RWPE1 (cell line): ENCODE data around the gene CERS6.
A peak's percentile ranks its signal among the peaks of the same experiment; 100 is the strongest.

Source experiments
- CTCF ChIA-PET: fragments of 350-600 bp; sonication (Branson Sonifier 250); formaldehyde crosslinking; extraction: SDS; loops from one replicate; lab custom pipeline; 2021; lab: Yijun Ruan, JAX
- POLR2A ChIA-PET: fragments of 400-600 bp; formaldehyde crosslinking; extraction: SDS; loops from one replicate; lab custom pipeline; 2020; ENCODE audit warnings: antibody characterized with exemption; ENCODE audit not compliant: low non-redundant PET; lab: Yijun Ruan, JAX
- DNase-seq: peaks from one replicate; pipeline ENCODE4 v3.0.0; 2012; ENCODE audit warnings: low spot score
- H3K27ac ChIP-seq: fragments of 450-650 bp; 2 replicates; pipeline ENCODE4 v1.5.1; 2017
- CTCF ChIP-seq: fragments of 450-650 bp; conservative IDR thresholded peaks from 2 replicates; pipeline ENCODE4 v1.5.1; 2017; ENCODE audit warnings: low read depth, mild to moderate bottlenecking

Gene CERS6

DNA sequence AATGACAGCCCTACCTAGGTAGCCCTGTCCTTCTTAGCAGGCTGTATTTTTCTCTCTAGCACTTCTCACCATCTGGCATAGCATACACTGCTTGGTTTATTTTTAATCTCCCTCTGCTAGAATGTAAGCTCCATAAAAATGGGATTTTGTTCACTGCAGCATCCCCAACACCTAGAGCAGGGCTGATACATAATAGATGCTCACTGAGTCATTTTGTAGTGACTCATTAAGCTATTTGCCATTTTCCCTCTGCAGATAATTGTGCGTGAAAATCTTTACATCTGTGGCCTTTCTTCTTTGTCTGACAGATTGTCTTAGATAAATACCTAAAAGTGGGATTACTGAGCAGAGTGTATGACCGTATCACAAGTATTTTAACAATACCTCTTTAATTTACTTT, 82.5 kb downstream of the CERS6 start:
- ChIA-PET CTCF (no interaction called here), POLR2A (no interaction called here)

DNA sequence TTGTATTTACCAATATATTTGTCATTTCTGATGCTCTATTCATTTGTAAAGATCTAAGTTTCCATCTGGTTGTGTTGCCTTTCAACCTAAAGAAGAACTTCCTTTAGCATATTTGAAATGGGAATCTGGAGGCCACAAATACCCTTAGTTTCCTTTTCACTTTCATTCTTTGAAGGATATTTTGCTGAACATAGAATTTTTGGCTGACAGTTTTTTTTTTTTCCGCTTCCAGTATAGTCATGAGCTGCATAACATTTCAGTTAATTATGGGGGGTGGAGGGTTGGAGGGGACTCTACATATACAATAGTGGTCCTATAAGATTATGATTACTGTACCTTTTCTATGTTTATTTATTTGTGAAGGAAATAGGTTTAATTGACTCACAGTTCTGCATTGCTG, 83.9 kb downstream of the CERS6 start:
- POLR2A ChIA-PET: no interaction called here
- H3K27ac ChIP-seq: no peak overlapping the region
- DNase-seq: no peak
- CTCF ChIA-PET: no interaction called here
- no peak for TF ChIP-seq CTCF

More for the DNA sequence above, 82.5 kb downstream of the CERS6 start:
- DNase-seq: no peak
- no peak for TF ChIP-seq CTCF
- H3K27ac ChIP-seq: no peak overlapping the region

GRCh38 chr2:168541858-168542257, 85.8 kb downstream of the CERS6 start:
- DNase-seq: no peak
- CTCF ChIA-PET: interaction anchor here (0.5 to 0.6 kb wide), 2 partner anchors 11 to 97 kb away, joined by 4 to 7 read pairs; no protein-coding TSS in a partner anchor
- no peak for TF ChIP-seq CTCF
- POLR2A ChIA-PET: no interaction called here
- H3K27ac ChIP-seq: no peak overlapping the region

- H3K27ac ChIP-seq: no peak overlapping the region
- ChIA-PET CTCF (no interaction called here), POLR2A (no interaction called here)
- DNase-seq: no peak
- TF ChIP-seq CTCF: no peak
Observed at GRCh38 chr2:168543037-168543436, 87.0 kb downstream of the CERS6 start.

DNA sequence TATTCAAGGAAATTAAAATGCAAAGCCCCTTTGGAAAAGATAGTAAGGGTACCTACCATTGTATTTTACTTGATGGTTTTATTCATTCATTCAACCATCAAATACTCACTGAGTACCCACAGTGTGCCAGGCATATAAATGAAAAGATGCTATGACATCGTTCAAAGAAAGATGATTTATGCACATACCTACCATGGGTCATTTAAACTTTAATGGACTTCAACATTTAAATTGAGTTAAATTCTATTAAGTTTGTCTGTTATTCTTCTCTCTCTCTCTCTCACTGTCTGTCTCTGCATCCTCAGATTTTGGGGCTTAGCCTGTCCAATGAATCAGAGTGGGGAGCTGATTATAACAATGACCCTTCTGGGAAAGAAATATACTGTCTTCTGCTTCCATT, 87.9 kb downstream of the CERS6 start:
- ChIA-PET CTCF (interaction anchor here (0.6 kb wide), 1 partner anchor 9 kb away, joined by 6 read pairs; no protein-coding TSS in a partner anchor), POLR2A (no interaction called here)
- H3K27ac ChIP-seq: no peak overlapping the region
- no peak for TF ChIP-seq CTCF
- no peak for DNase-seq

DNA sequence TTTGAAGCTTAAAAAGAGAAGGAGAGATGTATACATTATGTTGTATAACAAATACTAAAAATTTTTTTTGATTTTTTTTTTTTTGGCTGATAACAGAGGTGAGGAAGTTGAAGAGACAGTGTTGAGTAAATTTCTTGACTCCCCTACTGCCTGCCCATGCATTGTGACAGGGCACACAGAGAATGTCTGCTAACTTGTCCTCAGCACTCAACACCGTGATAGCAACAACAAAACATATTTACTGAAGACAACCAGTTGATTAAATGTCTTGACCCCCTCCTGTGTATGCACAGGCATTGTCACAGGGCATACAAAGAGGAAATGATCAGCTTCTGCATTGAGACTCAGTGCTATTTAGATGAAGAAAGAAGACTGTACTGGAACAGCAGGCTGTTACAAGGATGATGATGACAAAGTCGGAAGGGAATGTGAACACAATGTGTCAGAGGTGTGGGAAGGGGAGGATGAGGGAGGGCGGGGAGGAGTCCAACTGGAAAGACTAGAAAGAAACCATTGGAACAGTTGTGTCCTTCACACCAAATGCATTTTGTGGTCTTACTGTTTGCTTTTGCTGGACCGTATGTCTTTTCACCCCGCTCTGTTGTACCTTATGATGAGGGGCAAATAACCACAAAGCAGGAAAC, 89.5 kb downstream of the CERS6 start:
- peak; percentile 92 for DNase-seq
- TF ChIP-seq CTCF: no peak
- ChIA-PET CTCF (interaction anchor here (0.6 to 0.9 kb wide), 2 partner anchors 70 to 126 kb away, joined by 4 to 5 read pairs; no protein-coding TSS in a partner anchor), POLR2A (no interaction called here)
- H3K27ac ChIP-seq: no peak overlapping the region
